Endothelial cell of coronary artery (primary cell): ENCODE data around the gene TCP11L1. TPM values are rescaled to one million over a fixed set of nuclear protein-coding genes. Genes with fewer than 3 reads are reported as not detected.

Source experiments
- total RNA-seq: library from RNA; depleted of rRNA; stranded (reverse); fragments of >200 nt; gene quantifications from 2 replicates; pipeline ENCODE4 v1.2.3, GENCODE V29; 2014

TCP11L1 gene
- 10.0 and 14.1 TPM in 2 replicates for total RNA-seq

GRCh38 chr11:33039274-33040032 is at the start of gene TCP11L1:
TCP11L1 (plus strand) TSS chr11:33039572; CDS start chr11:33043774, 4,202 bp downstream.

GRCh38 chr11:33015621-33016551 is 23.5 kb upstream of the TCP11L1 start, which contains the start of gene DEPDC7:
DEPDC7 (plus strand) TSS chr11:33015878; CDS start chr11:33015956, 78 bp downstream.

Other genes starting within 250 kb of the TCP11L1 start
- not detected in 2 replicates for gene CCDC73, start 244.9 kb upstream of the TCP11L1 start, total RNA-seq
- gene PRRG4, start 209.6 kb upstream of the TCP11L1 start, total RNA-seq = 0.09 TPM in 1 of 2 replicates, not detected in the other
- 13.0 and 17.6 TPM in 2 replicates for gene QSER1, start 146.8 kb upstream of the TCP11L1 start, total RNA-seq
- gene DEPDC7, start 23.7 kb upstream of the TCP11L1 start, total RNA-seq = 0.18 and 0.56 TPM in 2 replicates
- 29.6 and 31.3 TPM in 2 replicates for gene CSTF3, start 121.9 kb downstream of the TCP11L1 start, total RNA-seq
- gene HIPK3, start 217.8 kb downstream of the TCP11L1 start, total RNA-seq = 48.0 and 68.1 TPM in 2 replicates